Cerebellar cortex (tissue), 1 donor: ENCODE data around the gene MLLT1.

Experiments used
- DNase-seq: peaks from one replicate; pipeline ENCODE4 v3.0.0-alpha.2; 2015; ENCODE audit warnings: low spot score

Gene MLLT1

GRCh38 chr19:6275170-6275744 is 4.5 kb downstream of the MLLT1 start:
- no peak for DNase-seq

DNA sequence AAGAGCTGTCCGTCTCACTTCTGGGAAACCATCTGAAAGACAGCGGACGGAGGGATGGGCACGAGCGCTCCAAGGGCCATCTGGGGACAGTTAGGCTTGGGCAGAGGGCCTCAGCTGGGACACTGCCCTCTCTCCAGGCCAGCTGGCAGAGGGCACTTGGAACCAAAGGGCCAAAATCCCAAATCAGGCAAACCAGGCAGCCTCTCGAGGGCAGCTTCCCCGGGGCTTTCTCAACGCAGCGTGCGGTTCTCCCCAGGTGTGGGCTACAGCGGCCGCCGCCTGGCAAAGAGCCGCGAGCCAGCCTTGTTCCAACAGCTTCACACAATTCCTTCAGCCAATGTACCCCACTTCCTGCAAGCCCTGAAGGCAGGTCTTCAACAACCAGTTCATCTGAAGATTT is 5.0 kb downstream of the MLLT1 start:
- DNase-seq = peak; percentile 78

DNA sequence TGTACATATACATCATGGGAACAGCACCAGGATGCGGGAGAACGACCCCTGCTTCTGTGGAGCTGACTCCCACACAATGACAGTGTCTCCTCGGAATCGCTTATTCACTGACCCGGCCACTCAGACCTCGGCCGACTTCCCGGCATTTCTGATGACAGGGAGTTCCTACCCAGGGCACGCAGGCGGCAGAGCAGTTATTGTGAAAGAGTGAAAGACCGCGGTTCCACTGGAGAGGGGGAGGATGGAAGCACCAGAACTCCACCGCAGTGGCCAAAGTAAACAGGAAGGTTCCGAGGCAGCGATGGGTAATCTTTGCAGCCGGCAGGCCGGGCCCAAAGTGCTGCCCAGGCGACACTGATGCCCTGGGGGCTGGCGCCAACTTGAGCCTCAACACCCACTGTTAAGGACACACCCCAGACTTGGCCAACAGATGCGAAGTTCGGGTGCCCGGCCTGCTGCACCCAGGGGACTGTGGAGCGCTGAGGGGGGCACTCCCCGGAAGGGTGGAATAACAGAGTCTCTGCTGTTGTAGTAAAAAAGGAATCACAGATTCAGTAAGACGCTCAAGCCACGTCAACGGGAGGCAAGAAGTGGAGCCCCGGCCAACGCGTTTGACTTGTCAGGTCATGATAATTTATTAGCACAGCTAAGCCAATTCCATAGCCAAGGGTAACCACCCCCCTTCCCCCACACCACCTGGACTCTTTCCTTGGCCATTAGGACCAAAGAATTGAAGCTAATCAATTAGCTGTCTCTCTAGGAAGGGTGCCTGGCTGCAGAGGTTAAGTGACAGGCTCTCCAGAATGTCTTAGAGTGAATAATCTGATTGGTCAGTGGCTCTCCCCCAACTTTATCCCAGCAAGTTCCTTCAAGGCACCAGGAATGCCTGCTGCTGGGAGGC is 5.8 kb downstream of the MLLT1 start:
- peak; percentile 44 for DNase-seq

GRCh38 chr19:6272913-6273600 is 6.7 kb downstream of the MLLT1 start:
- DNase-seq = no peak

GRCh38 chr19:6272411-6272791 is 7.4 kb downstream of the MLLT1 start:
- DNase-seq = no peak

DNA sequence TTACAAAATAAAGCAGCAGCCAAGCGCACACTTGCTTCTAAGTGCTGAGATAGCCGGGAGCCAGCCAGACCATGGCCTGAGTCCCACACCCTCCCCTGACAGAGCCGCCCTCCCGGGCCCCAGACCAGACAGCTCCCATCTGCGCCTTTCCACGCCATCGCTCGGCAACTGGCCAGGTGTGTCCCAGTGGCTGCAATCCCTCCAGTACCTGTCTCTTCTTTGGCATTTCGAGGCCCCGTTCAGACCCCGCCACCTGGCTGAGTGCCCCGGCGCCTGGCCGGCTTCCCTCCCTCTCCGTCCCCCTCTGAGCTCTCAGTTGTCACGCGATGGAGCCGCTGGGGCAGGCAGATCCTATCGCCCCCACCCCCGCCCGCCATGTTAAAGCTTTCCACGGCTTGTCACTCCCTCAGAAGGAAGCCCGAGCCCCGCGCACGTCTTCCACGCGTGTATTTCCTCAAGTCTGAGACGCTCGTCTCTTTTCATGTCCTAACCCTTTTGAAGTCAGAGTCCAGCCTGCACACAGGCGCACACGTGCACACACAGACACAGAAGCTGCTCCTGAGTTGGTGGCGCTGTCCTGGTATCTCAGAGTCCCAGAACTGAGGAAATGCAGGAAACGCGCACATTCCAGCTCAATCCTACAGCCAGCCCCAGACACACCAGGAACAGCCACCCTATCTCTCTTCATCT is 7.9 kb downstream of the MLLT1 start:
- DNase-seq = peak; percentile 85

DNA sequence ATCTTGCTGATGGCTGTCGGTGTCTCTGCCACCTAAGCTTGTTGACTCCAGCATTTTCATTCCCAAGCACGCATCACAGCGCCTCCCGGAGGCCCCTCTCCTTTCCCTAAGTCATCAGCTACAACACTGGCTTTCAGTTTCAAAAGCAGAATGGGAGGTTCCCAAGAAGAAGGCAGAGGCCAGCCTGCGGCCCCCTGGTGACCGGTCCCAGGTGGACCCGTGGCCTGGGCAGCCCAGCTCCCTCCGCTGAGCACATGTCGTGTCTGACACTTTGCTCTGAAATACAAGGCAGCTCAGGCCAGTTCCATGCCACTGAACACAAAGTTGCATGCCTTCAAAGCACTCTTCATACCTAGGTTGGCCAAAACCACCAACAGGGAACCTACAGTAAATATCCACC is 8.5 kb downstream of the MLLT1 start:
- DNase-seq = peak; percentile 77

DNA sequence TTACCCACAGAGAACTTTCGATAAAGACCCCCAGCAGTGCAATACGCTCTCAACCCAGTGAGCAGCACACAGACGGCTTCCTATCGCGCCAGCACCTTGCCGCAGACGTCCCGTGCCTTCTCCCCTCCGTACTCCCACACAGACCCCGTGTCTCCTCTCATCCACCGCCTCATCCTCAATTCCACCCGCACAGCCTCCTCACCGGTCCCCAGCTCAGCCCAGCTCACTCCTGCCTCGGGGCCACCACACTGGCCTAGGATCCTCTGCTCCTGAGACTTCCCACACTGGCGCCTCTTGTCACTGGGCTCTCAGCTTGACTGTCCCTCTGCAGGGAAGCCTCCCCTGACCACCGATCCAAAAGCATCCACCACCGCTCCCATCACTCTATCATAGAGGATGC is 9.0 kb downstream of the MLLT1 start:
- DNase-seq = no peak

- DNase-seq = peak; percentile 54
These were observed 9.6 kb downstream of the MLLT1 start for GRCh38 chr19:6270076-6270745.

DNA sequence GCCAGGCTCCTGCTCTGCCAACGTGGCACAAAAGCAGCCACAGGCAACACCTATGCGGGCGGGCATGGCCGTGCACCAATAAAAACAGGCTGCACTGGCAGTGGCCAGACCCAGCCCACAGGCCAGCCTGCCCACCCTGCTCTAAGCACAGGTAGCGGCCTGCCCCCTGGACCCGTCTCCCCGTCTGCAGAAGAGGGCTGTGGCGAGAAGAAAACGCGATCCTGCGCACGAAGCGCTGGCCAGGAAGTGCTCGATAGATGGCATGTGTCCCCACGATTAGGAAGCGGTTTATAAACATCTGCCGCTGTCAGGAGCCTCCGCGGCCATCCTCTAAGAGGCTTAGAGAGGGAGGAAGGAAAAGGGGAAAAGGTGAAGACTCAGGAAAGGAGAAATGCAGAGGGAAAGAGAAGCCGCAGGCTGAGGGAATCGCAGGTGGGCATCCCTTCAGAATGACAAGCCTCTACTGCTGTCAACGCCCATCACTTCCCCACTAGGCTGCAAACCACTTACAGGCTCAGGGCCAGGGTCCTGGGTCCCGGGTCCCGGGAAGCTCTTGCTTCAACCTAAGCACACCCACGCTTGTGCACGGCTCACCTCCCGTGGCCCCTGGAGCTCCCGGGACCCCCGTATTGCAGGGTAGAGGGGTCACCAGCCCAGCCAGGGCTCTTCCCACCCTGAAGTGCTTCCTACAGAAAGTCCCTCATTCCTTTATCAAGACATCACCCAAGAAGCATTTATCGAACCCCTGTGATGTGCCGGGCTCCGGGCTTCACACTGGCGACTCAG is 10.5 kb downstream of the MLLT1 start:
- DNase-seq = no peak

DNA sequence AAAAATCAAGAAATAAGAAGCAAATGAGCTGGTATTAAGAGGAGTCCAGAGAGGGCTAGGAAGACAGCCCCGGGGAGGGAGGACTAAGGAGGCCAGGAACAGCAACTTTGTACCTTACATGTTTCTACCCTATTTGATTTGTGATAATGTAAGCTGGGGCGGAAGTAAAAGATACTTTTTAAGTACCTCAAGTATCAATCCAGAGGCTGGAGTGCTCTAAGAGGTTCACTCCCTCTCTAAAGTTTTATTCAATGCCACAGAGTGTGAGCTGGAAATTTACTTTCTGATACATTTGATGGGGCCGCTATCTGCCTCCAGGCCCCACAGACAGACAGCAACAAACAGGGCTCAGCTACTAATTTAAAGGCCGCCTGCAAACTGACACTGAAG is 11.4 kb downstream of the MLLT1 start:
- no peak for DNase-seq

- DNase-seq = no peak
These were observed 12.0 kb downstream of the MLLT1 start for GRCh38 chr19:6267552-6268381.

DNA sequence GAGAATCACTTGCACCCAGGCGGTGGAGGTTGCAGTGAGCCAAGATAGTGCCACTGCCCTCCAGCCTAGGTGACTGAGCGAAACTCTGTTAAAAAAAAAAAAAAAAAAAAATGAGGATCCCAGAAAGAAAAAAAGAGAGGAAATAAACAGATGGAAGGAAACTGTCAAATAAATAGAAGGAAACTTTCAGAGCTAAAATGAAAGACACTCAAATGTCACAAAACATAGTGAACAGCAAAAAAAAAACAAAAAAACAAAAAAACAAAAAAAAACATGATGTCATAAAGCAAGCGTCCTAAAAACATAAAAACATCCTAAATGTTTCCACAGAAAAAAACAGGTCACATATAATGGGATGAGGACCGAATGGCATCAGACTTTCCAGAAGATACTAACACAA is 15.0 kb downstream of the MLLT1 start:
- no peak for DNase-seq

DNA sequence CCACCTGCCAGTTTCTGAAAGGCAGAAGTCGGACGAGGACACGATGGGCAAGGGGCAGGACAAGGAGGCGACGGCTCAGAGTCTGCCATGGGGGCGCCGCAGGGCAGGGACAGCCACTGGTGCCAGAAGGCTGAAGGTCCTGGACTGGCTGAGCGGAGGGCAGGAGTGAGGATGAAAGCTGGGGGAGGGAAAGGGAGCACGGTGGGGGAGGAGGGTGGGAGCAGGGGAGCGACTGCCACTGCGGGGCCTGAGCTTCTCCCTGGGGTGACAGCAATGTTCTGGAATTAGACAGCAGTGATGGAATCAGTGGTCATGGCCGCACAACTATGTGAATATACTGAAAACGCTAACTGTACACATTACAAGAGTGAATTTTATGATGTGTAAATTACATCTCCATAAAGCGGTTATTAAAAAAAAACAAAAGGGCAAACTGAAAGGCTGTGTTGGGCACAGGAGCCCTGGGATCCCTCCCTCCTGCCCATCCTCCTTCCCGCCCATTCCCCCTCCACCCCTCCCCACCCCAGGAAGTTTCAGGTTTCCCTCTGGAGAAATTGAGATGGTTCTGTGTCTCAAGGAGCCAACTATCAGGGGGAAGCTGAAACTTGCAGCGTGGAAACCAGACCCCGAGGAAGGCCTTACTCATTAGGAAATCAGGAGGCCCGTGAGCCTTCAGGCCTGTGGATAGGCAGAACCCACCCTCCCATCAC is 15.9 kb downstream of the MLLT1 start:
- DNase-seq = no peak

GRCh38 chr19:6263306-6263705 is 16.5 kb downstream of the MLLT1 start:
- no peak for DNase-seq

- no peak for DNase-seq
These were observed 17.3 kb downstream of the MLLT1 start for GRCh38 chr19:6262519-6262918.

- no peak for DNase-seq
These were observed 17.9 kb downstream of the MLLT1 start for GRCh38 chr19:6261883-6262282.

DNA sequence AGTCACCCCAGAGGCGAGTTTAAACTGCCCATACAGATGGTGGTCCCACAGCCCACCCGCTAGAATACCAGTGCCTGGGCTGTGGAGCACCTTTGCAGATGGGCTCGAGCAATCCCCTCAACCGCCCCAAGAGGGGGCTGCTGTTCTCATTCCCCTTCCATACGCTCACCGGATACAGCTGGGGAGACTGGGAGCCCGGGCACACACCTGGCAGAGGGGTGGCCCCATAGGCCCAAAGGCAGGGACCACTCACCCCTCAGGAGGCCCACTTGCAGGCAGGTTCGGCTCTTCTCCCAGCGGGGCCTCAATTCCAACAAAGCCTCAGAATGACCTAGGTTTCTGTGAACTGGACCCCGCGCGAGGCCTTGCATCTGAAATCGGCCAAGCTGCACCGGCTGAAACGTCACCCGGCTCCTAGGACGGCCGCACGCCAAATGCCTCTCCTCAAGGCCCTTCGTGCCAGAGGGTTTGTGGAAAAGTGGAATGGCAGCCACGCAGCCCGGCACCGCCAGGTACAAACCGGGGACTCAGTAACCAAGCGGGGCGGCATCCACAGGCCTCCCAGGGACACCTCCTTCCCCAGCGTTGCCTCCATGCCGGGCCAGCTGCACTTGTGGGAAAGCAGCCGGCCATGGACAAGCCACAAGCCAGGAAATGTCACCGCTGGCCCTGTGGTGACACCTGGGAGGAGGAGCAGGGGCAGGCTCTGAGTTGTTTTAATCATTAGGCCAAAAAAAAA is 18.7 kb downstream of the MLLT1 start:
- DNase-seq = no peak

GRCh38 chr19:6260376-6260775 is 19.4 kb downstream of the MLLT1 start:
- DNase-seq = no peak
